HCT116 (cell line): ENCODE data around the gene CHST10. TPM values are rescaled to one million over a fixed set of nuclear protein-coding genes. Genes with fewer than 3 reads are reported as not detected.

Experiments used
- ATAC-seq: fragments of 200-7000 bp; cut with Tn5 transposase; 2 replicates; pipeline ENCODE4 v1.9.1; 2020; ENCODE audit warnings: mild to moderate bottlenecking, moderate library complexity
- BruUV-seq: library from RNA; stranded (reverse); fragments of 400-500 nt; replicated peaks from 2 replicates; lab custom pipeline; 2021; lab: Mats Ljungman, UMichigan
- CTCF ChIA-PET: fragments of 300-600 bp; sonication (Branson Sonifier 250); formaldehyde crosslinking; loops from one replicate; lab custom pipeline; 2021; ENCODE audit warnings: antibody characterized with exemption; lab: Charles Lee
- POLR2A ChIA-PET: fragments of 300-600, 350-600 bp; sonication (Branson Sonifier 250); formaldehyde crosslinking; loops from one replicate; lab custom pipeline; 2021; ENCODE audit warnings: antibody characterized with exemption; lab: Charles Lee
- RAD21 ChIA-PET, 2 experiments: fragments of 300-600 bp; sonication (Branson Sonifier 250); formaldehyde crosslinking; loops; one replicate each; lab custom pipeline; 2023; ENCODE audit warnings: low total read pairs in 2 of 2; ENCODE audit not compliant: uncharacterized antibody in 2 of 2, unreplicated experiment in 2 of 2, low non-redundant PET in 1 of 2; lab: Charles Lee
- DNase-seq: peaks from one replicate; pipeline ENCODE4 v3.0.0-alpha.2; 2010; ENCODE audit warnings: low read depth, low spot score
- H2AFZ ChIP-seq: fragments of 200-600 bp; shearing (Covaris generic), sonication (generic); 2 replicates; pipeline ENCODE4 v1.6.1; 2017; ENCODE audit warnings: low read depth, mixed run types, mixed read lengths, antibody characterized with exemption, low read length; ENCODE audit not compliant: poor library complexity, severe bottlenecking
- H3K27ac ChIP-seq: 2 replicates; pipeline ENCODE4 v1.5.1; 2012; ENCODE audit warnings: low read depth, low read length
- H3K27me3 ChIP-seq: fragments of 200-600 bp; sonication (generic); 2 replicates; pipeline ENCODE4 v1.6.1; 2016; ENCODE audit warnings: mixed run types, low read length, mixed read lengths; ENCODE audit not compliant: insufficient read depth
- H3K36me3 ChIP-seq, 2 experiments: fragments of 200-500 bp in 1 of 2; fragments of 200-600 bp in 1 of 2; sonication (Bioruptor generic) in 1 of 2; sonication (generic) in 1 of 2; 2 replicates each; pipeline versions ENCODE4 v1.5.1 to v1.6.1; 2014 to 2016; ENCODE audit warnings: low read length in 2 of 2, inconsistent platforms in 1 of 2, mixed read lengths in 1 of 2, mixed run types in 1 of 2; ENCODE audit not compliant: insufficient read depth in 2 of 2, control insufficient read depth in 1 of 2
- H3K4me1 ChIP-seq, 2 experiments: fragments of 200-600 bp in 1 of 2; sonication (generic) in 1 of 2; 2 replicates each; pipeline versions ENCODE4 v1.5.1 to v1.6.1; 2012 to 2017; ENCODE audit warnings: low read length in 2 of 2, inconsistent platforms in 1 of 2, mild to moderate bottlenecking in 1 of 2, mixed read lengths in 1 of 2, mixed run types in 1 of 2, moderate library complexity in 1 of 2; ENCODE audit not compliant: insufficient read depth in 2 of 2, control insufficient read depth in 1 of 2
- H3K4me2 ChIP-seq: fragments of 200-600 bp; sonication (generic); 2 replicates; pipeline ENCODE4 v1.6.1; 2017; ENCODE audit warnings: mixed run types, low read length, mixed read lengths
- H3K4me3 ChIP-seq, 2 experiments: fragments of 200-600 bp in 1 of 2; sonication (generic) in 1 of 2; replicated peaks in 1 of 2; 2 replicates each; pipeline ENCODE4 v1.5.1; 2011 to 2016; ENCODE audit warnings: low read length in 2 of 2, control low read depth in 1 of 2, low read depth in 1 of 2, mild to moderate bottlenecking in 1 of 2, mixed read lengths in 1 of 2, mixed run types in 1 of 2
- H3K79me2 ChIP-seq: fragments of 200-600 bp; sonication (generic); 2 replicates; pipeline ENCODE4 v1.6.1; 2017; ENCODE audit warnings: mild to moderate bottlenecking, mixed run types, low read length, moderate library complexity, mixed read lengths; ENCODE audit not compliant: insufficient read depth
- H3K9ac ChIP-seq: fragments of 200-600 bp; sonication (generic); 2 replicates; pipeline ENCODE4 v1.6.1; 2016; ENCODE audit warnings: low read length, mixed read lengths
- H3K9me2 ChIP-seq: fragments of 200-600 bp; sonication (generic), shearing (Covaris generic); 2 replicates; pipeline ENCODE4 v1.6.1; 2017; ENCODE audit warnings: mixed run types, mild to moderate bottlenecking, moderate library complexity; ENCODE audit not compliant: insufficient read depth
- H3K9me3 ChIP-seq, 2 experiments: fragments of 200-500 bp in 1 of 2; fragments of 200-600 bp in 1 of 2; sonication (Bioruptor generic) in 1 of 2; sonication (generic) in 1 of 2; 2 replicates each; pipeline ENCODE4 v1.6.1; 2014 to 2017; ENCODE audit warnings: low read length in 2 of 2, mixed read lengths in 2 of 2, inconsistent platforms in 1 of 2, low read depth in 1 of 2, mild to moderate bottlenecking in 1 of 2, mixed run types in 1 of 2, moderate library complexity in 1 of 2; ENCODE audit not compliant: control insufficient read depth in 1 of 2, insufficient read depth in 1 of 2
- H4K20me1 ChIP-seq: fragments of 200-600 bp; sonication (generic), shearing (Covaris generic); 2 replicates; pipeline ENCODE4 v1.6.1; 2017; ENCODE audit warnings: mixed run types, mild to moderate bottlenecking, moderate library complexity; ENCODE audit not compliant: insufficient read depth
- CEBPB ChIP-seq: IDR thresholded peaks from 2 replicates; pipeline ENCODE4 v1.6.1; 2012; ENCODE audit warnings: low read depth
- EZH2 ChIP-seq: fragments of 200-600 bp; sonication (generic); IDR thresholded peaks from 2 replicates; pipeline ENCODE4 v1.6.1; 2017; ENCODE audit warnings: antibody characterized with exemption, mixed run types
- FOSL1 ChIP-seq: IDR thresholded peaks from 2 replicates; pipeline ENCODE4 v1.6.1; 2012; ENCODE audit warnings: low read depth
- POLR2A ChIP-seq: IDR thresholded peaks from 2 replicates; pipeline ENCODE4 v1.7.0; 2011; ENCODE audit warnings: borderline replicate concordance; ENCODE audit not compliant: insufficient read depth, insufficient read length; ENCODE audit errors: extremely low read depth
- SRF ChIP-seq: IDR thresholded peaks from 2 replicates; pipeline ENCODE4 v1.6.1; 2012; ENCODE audit warnings: low read depth
- ZNF274 ChIP-seq: fragments of 200-500 bp; sonication (Bioruptor generic); IDR thresholded peaks from 2 replicates; pipeline ENCODE4 v1.6.1; 2014; ENCODE audit warnings: mild to moderate bottlenecking, low read depth, low read length, inconsistent platforms
- intact Hi-C: fragments of 100-400 bp; cut with micrococcal nuclease; formaldehyde crosslinking; loops from 2 replicates; pipeline ENCODE4 v1.10.0; 2022
- total RNA-seq: library from RNA; stranded (reverse); gene quantifications from one replicate; pipeline ENCODE4 v1.2.1, GENCODE V29; 2021; ENCODE audit not compliant: unreplicated experiment

The CHST10 gene
- total RNA-seq, 1 experiment from 2014 or later, result 0.27 TPM

DNA sequence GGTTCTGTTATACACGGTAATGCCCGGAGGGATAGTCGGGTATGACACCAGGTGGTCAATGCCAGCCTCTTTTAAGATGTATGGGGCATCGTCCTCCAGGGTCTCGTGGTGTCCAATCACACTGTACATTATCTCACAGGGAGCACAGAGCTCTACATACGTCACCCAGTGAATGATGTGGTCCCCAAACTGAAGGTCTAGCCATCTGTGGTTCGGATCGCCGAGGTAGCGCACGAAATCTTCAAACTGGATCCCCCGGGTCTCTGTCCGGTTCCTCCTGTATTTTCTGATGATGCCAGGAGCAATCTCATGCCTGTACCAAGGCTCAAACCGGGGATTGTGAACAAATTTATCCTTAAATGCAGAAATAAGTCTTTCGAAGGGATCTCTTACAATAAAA, 24.1 kb downstream of the CHST10 start:
- no peak overlapping the region for H2AFZ ChIP-seq
- no peaks in the 10 kb centered on the region for H3K9me3 ChIP-seq
- TF ChIP-seq POLR2A (no peak), ZNF274 (no peak), SRF (no peak), CEBPB (no peak), FOSL1 (no peak)
- intact Hi-C loops, result no loop called here
- H4K20me1 ChIP-seq, result no peaks in the 10 kb centered on the region
- ChIA-PET RAD21 (no interaction called here), CTCF (no interaction called here), POLR2A (no interaction called here)
- no peak overlapping the region for H3K4me3 ChIP-seq
- H3K79me2 ChIP-seq, result no peaks in the 10 kb centered on the region
- H3K4me1 ChIP-seq, result no peaks in the 10 kb centered on the region
- no peaks in the 10 kb centered on the region for H3K36me3 ChIP-seq
- H3K9ac ChIP-seq, result no peak overlapping the region
- no peak overlapping the region for H3K27ac ChIP-seq
- BruUV-seq, result no TSS peak
- no peak for ATAC-seq
- H3K4me2 ChIP-seq, result no peak overlapping the region
- DNase-seq, result no peak
- no peaks in the 10 kb centered on the region for H3K27me3 ChIP-seq
- no peaks in the 10 kb centered on the region for H3K9me2 ChIP-seq

DNA sequence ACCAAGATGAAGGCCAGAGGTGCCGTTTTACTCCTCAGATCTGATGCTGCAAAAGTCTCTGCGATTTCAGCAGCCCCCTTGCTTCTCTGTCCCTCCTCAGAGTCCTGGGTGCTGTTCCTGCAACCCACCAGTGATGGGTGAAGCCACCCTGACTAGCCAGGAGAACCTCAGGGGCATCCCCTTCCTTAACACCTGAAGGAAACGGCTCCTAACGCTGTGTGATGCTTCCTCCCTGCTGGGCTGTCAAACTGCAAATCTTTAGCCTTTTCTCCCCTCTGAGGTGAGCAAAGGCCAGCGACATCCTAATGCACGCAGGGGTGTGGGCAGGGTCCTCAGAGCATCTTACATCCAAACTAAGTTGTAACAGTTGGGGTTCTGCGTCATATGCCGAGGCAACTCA, 24.8 kb downstream of the CHST10 start:
- Histone ChIP-seq H3K9me3 (no peaks in the 10 kb centered on the region), H4K20me1 (no peaks in the 10 kb centered on the region), H3K4me3 (no peak overlapping the region), H2AFZ (no peak overlapping the region), H3K79me2 (no peaks in the 10 kb centered on the region), H3K36me3 (no peaks in the 10 kb centered on the region), H3K27ac (no peak overlapping the region), H3K9me2 (no peaks in the 10 kb centered on the region), H3K4me1 (no peaks in the 10 kb centered on the region), H3K4me2 (no peak overlapping the region), H3K27me3 (no peaks in the 10 kb centered on the region), H3K9ac (no peak overlapping the region)
- CTCF ChIA-PET, result no interaction called here
- DNase-seq (no peak), ATAC-seq (no peak)
- TF ChIP-seq EZH2, result no peak
- intact Hi-C loops, result no loop called here
- POLR2A ChIA-PET, result no interaction called here
- no TSS peak for BruUV-seq
- RAD21 ChIA-PET, result no interaction called here
